MM.1S (cell line): ENCODE data around the gene JPT2.

Experiments
- CTCF ChIP-seq: fragments of 300-600 bp; sonication (generic); IDR thresholded peaks from 2 replicates; pipeline ENCODE4 v1.5.1; 2016; ENCODE audit warnings: antibody characterized with exemption, low read length, mixed read lengths
- EZH2 ChIP-seq: fragments of 300-600 bp; sonication (generic); optimal IDR thresholded peaks from 2 replicates; pipeline ENCODE3; 2017; ENCODE audit warnings: low read depth, mild to moderate bottlenecking, antibody characterized with exemption, low read length, mixed read lengths
- EZH2phosphoT487 ChIP-seq: fragments of 300-600 bp; sonication (generic); IDR thresholded peaks from 2 replicates; pipeline ENCODE4 v1.6.1; 2018; ENCODE audit warnings: antibody characterized with exemption, low read length

- TF ChIP-seq EZH2phosphoT487 (no peak), CTCF (no peak), EZH2 (no peak)
Observed at GRCh38 chr16:1631230-1631629, 46.8 kb upstream of the JPT2 start.
